SK-N-SH treated with all-trans-retinoic acid at 6 μM for 48 hours (cell line): Measurements from ENCODE around the gene ERVW-1.
A peak's percentile ranks its signal among the peaks of the same experiment; 100 is the strongest.
"Not testable (repeated sequence)": the region's sequence is repeated elsewhere in the genome, so short reads cannot be mapped to it uniquely, and the experiment has no call there.

Experiments used
- ATAC-seq: fragments of 200-7000 bp; cut with Tn5 transposase; 3 replicates; pipeline ENCODE4 v1.9.1; 2020; ENCODE audit warnings: mild to moderate bottlenecking, moderate library complexity
- BACH2 ChIP-seq: fragments of 250-450 bp; sonication (Bioruptor Pico); IDR thresholded peaks from 2 replicates; pipeline ENCODE4 v1.9.0; 2021; ENCODE audit warnings: mild to moderate bottlenecking, borderline replicate concordance
- CSDC2 ChIP-seq: fragments of 250-450 bp; sonication (Bioruptor Pico); IDR thresholded peaks from 2 replicates; pipeline ENCODE4 v1.5.0; 2020; ENCODE audit warnings: mild to moderate bottlenecking, moderate library complexity
- ISL1 ChIP-seq: fragments of 250-450 bp; sonication (Bioruptor Pico); IDR thresholded peaks from 2 replicates; pipeline ENCODE4 v2.1.2; 2022; ENCODE audit warnings: mild to moderate bottlenecking, moderate library complexity
- OSR1 ChIP-seq: fragments of 250-450 bp; sonication (Bioruptor Pico); IDR thresholded peaks from 2 replicates; pipeline ENCODE4 v1.8.0; 2022; ENCODE audit warnings: moderate library complexity, mild to moderate bottlenecking, inconsistent platforms
- PATZ1 ChIP-seq: fragments of 250-450 bp; sonication (Bioruptor Pico); IDR thresholded peaks from 2 replicates; pipeline ENCODE4 v1.8.0; 2020; ENCODE audit warnings: mild to moderate bottlenecking, moderate library complexity, borderline replicate concordance
- POU6F1 ChIP-seq: fragments of 250-450 bp; sonication (Bioruptor Pico); IDR thresholded peaks from 2 replicates; pipeline ENCODE4 v1.8.0; 2021; ENCODE audit warnings: low read depth, mild to moderate bottlenecking, moderate library complexity, borderline replicate concordance
- RARB ChIP-seq: fragments of 250-450 bp; sonication (Bioruptor Pico); IDR thresholded peaks from 2 replicates; pipeline ENCODE4 v1.8.0; 2021; ENCODE audit warnings: mild to moderate bottlenecking, moderate library complexity
- TCF4 ChIP-seq: fragments of 250-450 bp; sonication (Bioruptor Pico); IDR thresholded peaks from 2 replicates; pipeline ENCODE4 v1.8.0; 2021; ENCODE audit warnings: mild to moderate bottlenecking, moderate library complexity, borderline replicate concordance
- TOX ChIP-seq: fragments of 250-450 bp; sonication (Bioruptor Pico); IDR thresholded peaks from 2 replicates; pipeline ENCODE4 v1.8.0; 2021; ENCODE audit warnings: mild to moderate bottlenecking, moderate library complexity, borderline replicate concordance
- TSHZ2 ChIP-seq: fragments of 250-450 bp; sonication (Bioruptor Pico); IDR thresholded peaks from 2 replicates; pipeline ENCODE4 v1.5.0; 2020; ENCODE audit warnings: mild to moderate bottlenecking, moderate library complexity
- ZFP3 ChIP-seq: fragments of 250-450 bp; sonication (Bioruptor Pico); IDR thresholded peaks from 2 replicates; pipeline ENCODE4 v1.5.0; 2020; ENCODE audit warnings: mild to moderate bottlenecking, moderate library complexity
- ZFP30 ChIP-seq: fragments of 450-650 bp; formaldehyde crosslinking; IDR thresholded peaks from 2 replicates; pipeline ENCODE4 v1.5.0; 2022; ENCODE audit warnings: mild to moderate bottlenecking, moderate library complexity
- ZNF565 ChIP-seq: fragments of 450-650 bp; formaldehyde crosslinking; conservative IDR thresholded peaks from 2 replicates; pipeline ENCODE4 v1.5.0; 2020; ENCODE audit warnings: low read depth, mild to moderate bottlenecking, moderate library complexity
- ZNF70 ChIP-seq: fragments of 450-650 bp; formaldehyde crosslinking; IDR thresholded peaks from 2 replicates; pipeline ENCODE4 v1.5.0; 2020; ENCODE audit warnings: mild to moderate bottlenecking, moderate library complexity
- ZNF8 ChIP-seq: fragments of 450-650 bp; formaldehyde crosslinking; IDR thresholded peaks from 2 replicates; pipeline ENCODE4 v1.5.0; 2020; ENCODE audit warnings: mild to moderate bottlenecking, moderate library complexity

ERVW-1 gene

DNA sequence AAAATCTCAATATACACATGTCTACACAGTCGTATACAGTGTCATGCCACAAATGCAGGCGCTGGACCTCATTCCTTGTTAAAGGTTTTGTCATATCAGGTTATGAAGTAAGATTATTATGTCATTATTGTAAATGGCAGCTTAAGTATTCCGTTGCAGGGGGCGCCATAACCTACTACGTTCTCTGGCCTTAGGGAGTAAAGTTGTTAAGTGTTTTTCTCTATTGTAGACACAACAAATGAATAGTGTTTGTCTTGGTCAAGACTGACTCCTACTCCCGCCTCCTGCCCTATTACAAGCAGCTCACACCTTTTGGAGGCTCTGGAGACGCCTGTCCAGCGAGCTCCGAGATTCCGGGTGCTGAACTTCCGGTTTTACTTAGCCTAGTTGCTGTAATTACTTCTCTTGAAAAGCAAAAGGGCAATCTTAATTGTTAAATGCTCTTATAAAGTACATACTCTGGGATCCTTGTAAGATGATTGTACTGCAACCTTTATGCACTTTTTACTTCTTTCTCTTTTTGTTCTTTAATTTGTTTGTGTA lies 29.5 kb downstream of the ERVW-1 start:
- TF ChIP-seq RARB (CRISPR knock-in tag), result no peak
- ATAC-seq, result peak; percentile 42

- peak; percentile 94; the same call in 1 of the 2 replicates for TF ChIP-seq PATZ1 (CRISPR knock-in tag)
- TF ChIP-seq ZFP3 (CRISPR knock-in tag), result peak; percentile 50; the same call in 1 of the 2 replicates
- TF ChIP-seq ZNF8 (CRISPR knock-in tag), result no peak
- peak; percentile 48 for TF ChIP-seq TSHZ2 (CRISPR knock-in tag)
- peak; percentile 96 for ATAC-seq
Measured at GRCh38 chr7:92447345-92448204, 30.2 kb downstream of the ERVW-1 start, which contains the start of gene GATAD1. TSS of gene GATAD1 (plus strand) at chr7:92447482. CDS start at chr7:92447730, 248 bp downstream.

DNA sequence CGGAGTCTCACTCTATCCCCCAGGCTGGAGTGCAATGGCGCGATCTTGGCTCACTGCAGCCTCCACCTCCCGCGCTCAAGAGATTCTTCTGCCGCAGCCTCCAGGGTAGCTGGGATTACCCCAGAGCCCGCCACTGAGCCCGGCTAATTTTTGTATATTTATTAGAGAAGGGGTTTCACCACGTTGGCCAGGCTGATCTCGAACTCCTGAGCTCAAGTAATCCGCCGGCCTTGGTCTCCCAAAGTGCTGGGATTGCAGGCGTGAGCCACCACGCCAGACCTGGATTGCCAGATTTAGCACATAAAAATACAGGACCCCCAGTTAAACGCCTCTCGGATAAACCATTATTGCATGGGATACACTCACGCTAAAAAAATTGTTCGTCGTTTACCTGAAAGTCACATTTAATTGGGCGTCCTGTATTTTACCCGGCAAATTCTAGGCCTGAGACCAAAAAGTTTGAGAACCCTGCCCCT lies 30.8 kb downstream of the ERVW-1 start:
- TF ChIP-seq ZNF8 (CRISPR knock-in tag) (no peak), PATZ1 (CRISPR knock-in tag) (no peak), TCF4 (CRISPR knock-in tag) (no peak), RARB (CRISPR knock-in tag) (no peak), OSR1 (no peak), ZFP30 (CRISPR knock-in tag) (no peak), ZNF70 (CRISPR knock-in tag) (no peak), ISL1 (CRISPR knock-in tag) (no peak), ZNF565 (CRISPR knock-in tag) (no peak), ZFP3 (CRISPR knock-in tag) (no peak), BACH2 (CRISPR knock-in tag) (no peak)
- ATAC-seq, result peak; percentile 11; the same call in 2 of the 3 replicates

DNA sequence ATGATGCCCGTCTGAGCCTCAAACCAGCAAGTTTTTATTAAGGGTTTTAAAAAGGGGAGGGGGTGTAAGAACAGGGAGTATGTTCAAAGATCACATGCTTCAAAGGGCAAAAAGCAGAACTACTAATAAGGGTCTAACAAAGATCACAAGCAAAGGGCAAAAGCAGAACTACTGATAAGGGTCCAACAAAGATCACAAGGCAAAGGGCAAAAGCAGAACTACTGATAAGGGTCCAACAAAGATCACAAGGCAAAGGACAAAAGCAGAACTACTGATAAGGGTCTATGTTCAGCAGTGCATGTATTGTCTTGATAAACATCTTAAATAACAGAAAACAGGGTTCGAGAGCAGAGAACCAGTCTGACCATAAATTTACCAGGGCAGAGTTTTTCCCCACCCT lies 35.0 kb downstream of the ERVW-1 start:
- ATAC-seq, result not testable (repeated sequence)

DNA sequence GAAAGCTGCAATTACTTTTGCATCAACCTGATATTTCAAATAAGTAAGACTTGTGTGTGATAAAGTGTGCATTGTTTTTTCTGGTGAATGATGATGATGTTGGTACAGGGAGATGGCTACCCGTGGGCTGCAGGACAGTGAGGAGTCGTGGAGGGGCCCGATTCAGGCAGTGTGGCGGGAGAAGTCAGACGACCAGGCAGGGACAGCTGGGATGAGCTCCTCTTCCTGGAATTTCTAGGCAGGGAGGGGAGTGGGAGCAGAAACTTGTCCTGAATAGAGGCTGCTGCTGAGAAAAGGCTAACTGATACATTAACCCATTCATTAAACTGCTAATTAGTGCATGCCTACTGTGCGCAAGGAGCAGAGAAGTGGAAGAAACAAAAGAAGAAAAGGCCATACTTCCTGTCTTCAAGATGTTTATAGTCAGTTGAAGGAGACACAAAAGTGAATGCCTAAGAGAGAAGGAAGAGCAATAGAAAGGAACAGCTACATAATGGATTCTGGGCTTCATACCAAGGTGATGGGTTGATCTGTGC lies 39.7 kb downstream of the ERVW-1 start:
- no peak for TF ChIP-seq POU6F1 (CRISPR knock-in tag)
- no peak for TF ChIP-seq CSDC2 (CRISPR knock-in tag)
- no peak for TF ChIP-seq TCF4 (CRISPR knock-in tag)
- TF ChIP-seq TOX (CRISPR knock-in tag), result no peak
- no peak for ATAC-seq
